GM18511 (cell line): ENCODE measurements around the gene SYNGR3.
"Not testable (repeated sequence)": the region's sequence is repeated elsewhere in the genome, so short reads cannot be mapped to it uniquely, and the experiment has no call there.

Source experiments
- ATAC-seq: cut with Tn5 transposase; IDR thresholded peaks from one replicate; pipeline ENCODE4 v1.9.1; 2021; ENCODE audit warnings: mild to moderate bottlenecking, moderate library complexity; ENCODE audit not compliant: unreplicated experiment

The SYNGR3 gene

DNA sequence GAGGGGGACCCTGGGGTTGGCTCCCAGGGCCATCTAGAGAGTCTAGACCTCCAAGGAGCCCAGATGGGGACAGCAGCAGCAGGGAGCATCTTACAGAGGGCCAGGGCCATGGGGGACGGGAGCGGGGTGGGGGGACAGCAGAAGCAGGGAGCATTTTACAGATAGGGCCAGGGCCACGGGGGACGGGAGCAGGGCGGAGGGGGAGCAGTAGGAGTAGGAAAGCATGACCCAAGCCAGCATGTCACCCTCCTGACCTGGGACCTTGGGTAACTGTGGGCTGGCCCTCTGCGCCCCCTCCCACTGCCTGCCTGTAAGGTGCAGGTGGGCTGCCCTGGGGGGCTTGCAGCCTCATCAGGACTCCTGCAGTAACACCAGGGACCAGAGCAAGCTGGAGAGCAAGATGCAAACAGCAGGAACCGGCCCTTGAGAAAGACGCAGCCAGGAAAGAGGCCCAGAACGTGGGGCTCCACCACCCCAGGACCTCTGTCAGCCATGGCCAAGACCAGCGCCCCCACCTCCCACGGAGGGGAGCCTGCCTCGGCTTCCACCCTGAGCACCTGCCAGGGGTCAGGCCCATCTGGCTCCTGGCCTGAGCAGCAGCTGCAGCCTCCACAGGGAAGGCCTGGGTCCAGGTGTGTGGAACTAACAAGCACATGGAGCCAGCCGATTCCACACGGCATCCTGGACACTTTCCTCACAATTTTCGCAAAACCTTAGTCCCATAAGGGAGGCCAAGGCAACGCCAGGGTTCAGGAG is 17.5 kb downstream of the SYNGR3 start:
- ATAC-seq, result no peak

DNA sequence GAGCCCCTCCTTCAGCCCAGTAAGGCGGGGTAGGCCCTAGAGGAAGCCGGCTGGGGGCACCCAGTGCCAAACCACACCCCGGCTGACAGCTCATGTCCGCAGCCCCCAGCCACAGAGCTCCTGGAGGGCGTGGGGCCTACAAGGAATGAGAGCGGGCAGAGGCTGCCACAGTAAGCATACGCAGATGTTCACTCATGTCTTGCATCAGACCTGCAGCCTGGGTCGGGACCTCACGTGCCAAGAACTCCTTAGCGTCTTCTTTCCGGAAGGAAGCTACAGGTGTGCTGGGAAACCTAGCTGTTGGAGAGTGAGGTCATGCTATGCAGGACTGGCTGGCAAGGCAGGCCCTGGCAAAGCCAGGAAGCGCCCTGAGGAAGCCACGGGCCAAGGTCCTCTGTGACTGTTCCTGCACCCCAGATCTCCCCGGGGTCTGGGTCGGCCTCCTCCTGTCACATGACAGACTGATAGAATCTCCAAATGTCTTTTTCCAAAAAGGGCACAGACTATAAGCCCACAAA is 18.3 kb downstream of the SYNGR3 start:
- ATAC-seq, result no peak

DNA sequence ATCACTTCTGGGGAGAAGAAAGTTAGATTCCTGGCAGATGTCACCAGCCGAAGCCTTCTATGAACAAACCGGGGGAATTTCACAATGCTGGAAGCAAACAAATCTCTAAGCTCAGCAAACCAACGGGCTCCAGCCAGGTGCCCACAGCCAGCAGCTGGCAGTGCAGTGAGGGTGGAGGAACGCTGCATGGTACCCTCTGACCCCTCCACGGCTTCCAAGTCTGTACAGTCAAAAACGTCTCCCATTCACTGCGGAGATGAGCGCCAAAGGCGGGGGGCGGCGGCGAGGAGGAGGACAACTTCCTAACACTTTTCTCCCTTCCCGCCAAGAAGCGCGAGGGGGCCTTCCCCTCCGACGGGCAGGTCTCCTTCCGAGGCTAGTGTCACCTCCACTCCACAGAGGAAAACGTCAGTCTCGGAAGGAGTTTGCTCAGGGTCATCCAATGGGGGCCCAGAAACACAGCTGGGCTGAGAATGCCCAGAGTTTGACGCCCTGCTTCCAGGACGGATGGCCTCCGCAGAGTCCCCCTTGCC is 18.9 kb downstream of the SYNGR3 start:
- ATAC-seq, result no peak

DNA sequence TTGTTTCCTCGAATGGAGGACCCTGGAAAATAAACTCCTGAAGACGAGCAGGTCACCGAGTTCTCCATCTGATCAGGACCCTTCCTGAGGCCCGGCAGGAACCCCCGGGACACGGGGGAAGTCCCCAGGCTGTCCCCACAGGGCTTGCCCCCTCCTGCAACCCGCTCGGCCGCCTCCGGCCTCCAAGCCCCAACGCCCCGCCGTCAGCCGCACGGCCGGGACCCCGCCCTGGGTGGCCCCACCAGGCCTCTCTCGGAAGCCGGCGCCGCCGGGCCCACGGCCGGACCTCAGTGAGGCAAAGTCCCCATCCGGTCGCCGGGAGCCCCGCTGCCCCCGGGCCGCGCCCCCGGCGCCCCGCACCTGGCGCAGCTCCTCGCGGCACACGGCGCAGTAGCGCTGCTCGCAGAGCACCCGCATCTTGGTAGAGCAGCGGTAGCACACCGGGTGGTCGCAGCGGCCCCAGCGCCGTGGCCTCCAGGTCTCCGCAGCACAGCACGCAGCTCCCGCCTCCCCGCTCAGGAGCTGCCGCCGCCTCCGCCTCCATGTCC is 19.5 kb downstream of the SYNGR3 start:
- ATAC-seq, result peak; percentile 30

DNA sequence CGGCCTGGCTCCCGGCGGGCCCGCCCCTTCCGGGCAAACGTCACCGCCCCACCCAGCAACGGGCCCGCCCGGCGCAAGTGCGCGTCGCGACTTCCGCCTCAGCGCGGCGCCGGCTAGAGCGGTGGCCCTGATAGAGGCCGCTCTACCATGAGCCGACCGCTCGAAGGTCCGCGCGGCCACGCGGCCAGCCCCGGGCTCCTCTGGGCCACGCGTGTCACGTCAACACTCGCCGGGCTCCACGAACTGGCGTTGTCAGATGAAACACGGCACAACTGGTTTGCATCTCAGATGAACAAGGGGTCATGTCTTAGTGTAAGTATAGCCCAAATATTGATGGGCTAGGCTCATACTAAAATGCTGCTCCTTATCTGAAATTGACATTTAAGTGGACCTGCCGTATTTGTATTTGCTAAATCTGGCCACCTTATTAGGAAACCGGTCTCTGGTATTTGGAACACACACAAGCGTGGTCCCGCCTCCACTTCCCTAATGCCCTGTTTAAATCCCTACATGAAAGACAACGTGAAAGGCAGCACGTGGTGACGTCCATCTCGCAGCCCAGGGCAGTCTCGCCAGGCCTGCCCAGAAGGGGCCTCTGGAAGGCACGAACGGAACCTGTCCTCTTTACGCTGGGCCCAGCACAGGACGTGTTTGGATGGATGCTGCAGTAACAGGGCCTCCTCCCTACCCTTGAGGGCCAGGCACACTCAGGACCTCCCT is 20.2 kb downstream of the SYNGR3 start, which contains the start of gene ZNF598:
ZNF598 (minus strand) TSS at position 31 of the 720 bp plus-strand sequence.
- ATAC-seq, result peak; percentile 92

DNA sequence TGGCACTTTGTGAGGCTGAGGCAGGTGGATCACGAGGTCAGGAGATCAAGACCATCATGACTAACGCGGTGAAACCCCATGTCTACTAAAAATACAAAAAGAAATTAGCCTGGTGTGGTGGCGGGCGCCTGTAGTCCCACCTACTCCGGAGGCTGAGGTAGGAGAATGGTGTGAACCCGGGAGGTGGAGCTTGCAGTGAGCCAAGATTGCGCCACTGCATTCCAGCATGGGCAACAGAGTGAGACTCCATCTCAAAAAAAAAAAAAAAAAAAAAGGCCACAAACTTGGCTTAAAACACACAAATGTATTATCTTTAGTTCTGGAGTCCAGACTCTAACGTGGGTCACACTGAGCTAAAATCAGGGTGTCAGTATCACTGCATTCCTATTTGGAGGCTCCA is 22.0 kb downstream of the SYNGR3 start:
- ATAC-seq, result not testable (repeated sequence)

DNA sequence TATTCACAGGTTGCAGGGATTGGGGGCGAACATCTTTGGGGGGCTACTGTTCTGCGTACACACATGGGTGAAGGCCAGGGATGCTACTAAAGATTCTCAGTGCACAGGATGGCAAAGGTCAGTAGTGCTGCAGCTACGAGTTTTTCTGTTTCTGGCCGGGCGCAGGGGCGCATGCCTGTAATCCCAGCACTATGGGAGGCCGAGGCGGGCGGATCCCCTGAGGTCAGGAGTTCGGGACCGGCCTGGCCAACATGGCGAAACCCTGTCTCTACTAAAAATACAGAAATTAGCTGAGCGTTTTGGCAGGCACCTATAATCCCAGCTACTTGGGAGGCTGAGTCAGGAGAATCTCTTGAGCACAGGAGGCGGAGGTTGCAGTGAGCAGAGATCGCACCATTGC is 23.8 kb downstream of the SYNGR3 start:
- no peak for ATAC-seq

DNA sequence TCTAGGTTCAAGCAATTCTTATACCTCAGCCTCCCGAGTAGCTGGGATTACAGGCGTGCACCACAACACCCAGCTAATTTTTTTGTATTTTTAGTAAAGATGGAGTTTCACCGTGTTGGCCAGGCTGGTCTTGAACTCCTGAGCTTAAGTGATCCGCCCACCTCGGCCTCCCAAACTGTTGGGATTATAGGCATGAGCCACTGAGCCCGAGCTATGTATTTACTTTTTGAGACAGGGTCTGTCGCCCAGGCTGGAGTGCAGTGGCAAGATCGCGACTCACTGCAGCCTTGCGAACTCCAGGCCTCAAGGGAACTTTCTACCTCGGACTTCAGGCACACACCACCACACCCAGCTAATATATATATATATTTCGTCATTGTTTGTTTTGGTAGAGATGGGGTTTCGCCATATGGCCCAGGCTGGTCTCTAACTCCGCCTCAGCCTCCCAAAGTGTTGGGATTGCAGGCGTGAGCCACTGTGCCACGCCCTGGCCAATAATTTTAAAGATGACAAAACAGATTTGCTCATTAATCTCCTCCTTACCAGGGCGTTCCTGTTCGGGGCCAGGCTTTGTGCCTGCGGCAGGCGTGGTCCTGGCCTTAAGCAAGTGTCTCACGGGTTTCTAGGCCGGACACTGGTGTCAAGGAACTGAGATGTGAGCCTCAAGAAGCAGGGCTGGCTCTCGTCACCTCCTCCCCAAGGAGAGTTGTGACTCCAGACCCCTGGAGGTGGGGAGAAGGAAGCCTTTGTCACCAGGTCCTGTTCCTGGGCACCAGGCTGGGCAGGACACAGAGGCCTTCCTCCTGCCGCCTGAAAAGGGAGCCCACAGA is 25.6 kb downstream of the SYNGR3 start:
- no peak for ATAC-seq

DNA sequence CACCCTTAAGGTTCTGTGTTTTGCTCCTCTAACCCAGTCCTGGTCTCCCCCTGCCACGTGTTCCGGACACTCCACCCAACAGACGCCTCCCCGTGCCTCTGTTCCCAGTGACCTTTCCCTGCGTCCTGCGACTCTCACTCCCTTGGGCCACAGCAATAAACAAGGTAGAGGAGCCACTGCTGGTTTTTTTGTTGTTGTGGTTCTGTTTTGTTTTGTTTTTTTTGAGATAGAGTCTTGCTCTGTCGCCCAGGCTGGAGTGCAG is 26.1 kb downstream of the SYNGR3 start:
- no peak for ATAC-seq

DNA sequence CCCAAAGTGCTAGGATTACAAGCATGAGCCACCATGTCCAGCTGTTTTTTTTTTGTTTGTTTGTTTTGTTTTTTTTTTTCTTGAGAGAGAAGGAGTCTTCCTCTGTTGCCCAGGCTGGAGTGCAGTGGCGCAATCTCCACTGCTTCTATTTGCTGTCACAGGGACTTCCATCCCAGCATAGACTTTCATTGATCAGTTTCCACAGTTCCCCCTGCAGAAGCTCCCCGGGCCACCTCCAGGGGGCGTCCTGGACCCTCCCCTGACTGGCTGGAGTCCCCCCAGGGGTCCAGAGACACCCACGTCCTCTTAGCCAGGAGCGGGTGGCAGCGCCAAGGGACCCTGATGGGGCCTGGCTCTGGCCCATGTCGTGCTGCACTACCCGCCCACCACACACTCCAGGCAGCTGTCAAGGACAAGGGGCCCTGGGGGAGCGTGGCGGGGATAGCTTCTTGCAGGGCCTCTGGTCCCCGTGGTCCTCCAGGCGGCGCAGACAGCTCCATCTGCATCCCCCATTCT is 26.7 kb downstream of the SYNGR3 start:
- no peak for ATAC-seq

DNA sequence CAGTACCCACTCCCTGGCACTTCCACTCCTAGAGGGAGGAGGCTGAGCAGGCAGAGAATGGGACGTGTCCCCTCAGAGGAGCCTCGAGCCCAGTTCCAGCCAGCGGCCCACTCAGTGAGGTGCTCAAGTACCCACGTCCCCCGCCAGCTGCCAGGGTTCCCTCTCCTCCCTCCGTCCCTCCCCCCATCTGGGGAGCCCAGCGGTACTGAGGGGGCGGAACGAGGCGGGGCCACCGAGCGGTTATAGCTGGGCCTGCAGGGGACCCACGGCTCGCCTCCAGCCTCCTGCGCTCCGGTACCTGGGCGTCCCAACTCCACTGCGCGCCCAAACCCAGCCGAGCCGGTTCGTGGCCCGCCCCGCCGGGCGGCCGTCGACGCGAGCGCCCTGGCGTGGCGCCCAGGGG is 29.7 kb downstream of the SYNGR3 start, which contains the start of gene NPW:
NPW (plus strand) TSS at position 268 of the 403 bp plus-strand sequence.
- ATAC-seq, result no peak

DNA sequence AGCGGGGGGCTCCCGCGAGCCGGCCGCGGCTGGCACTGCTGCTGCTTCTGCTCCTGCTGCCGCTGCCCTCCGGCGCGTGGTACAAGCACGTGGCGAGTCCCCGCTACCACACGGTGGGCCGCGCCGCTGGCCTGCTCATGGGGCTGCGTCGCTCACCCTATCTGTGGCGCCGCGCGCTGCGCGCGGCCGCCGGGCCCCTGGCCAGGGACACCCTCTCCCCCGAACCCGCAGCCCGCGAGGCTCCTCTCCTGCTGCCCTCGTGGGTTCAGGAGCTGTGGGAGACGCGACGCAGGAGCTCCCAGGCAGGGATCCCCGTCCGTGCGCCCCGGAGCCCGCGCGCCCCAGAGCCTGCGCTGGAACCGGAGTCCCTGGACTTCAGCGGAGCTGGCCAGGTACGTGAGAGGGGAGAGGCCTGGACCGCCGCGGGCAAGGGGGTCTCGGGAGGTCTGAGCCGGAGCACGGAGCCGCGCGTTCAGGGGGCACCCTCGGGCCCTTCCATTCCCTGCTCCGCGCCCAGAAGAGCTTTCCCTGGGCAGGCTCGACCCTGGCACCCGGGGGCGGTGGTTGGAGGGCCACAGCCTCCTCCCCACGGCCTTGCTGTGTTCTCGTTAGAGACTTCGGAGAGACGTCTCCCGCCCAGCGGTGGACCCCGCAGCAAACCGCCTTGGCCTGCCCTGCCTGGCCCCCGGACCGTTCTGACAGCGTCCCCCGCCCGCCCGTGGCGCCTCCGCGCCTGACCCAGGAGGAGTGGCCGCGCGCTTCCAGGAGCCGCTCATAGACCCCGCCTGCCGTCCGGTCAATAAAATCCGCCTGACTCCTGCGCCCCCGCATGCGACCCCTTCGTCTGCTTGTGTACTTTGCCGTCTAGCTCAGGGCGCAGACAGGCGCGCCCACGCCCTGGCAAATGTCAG is 30.4 kb downstream of the SYNGR3 start:
- ATAC-seq, result no peak

DNA sequence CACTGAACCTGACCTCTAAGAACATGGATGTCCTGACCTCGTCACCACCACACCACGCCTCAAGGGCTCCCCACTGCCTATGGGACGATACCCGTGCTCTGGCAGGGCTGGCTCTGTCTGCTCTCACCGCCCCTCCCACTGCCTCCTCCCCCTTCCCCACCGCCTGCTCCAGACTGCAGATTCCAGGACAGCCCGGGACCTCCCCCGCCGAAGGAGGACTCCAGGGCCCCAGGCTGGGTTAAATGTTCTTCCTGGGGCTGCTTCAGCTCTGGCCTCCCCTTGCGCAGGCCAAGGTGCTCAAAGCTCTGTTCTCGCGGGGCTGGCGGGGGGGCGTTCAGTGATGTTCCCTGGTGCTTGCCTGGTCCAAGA is 32.9 kb downstream of the SYNGR3 start:
- peak; percentile 17 for ATAC-seq

DNA sequence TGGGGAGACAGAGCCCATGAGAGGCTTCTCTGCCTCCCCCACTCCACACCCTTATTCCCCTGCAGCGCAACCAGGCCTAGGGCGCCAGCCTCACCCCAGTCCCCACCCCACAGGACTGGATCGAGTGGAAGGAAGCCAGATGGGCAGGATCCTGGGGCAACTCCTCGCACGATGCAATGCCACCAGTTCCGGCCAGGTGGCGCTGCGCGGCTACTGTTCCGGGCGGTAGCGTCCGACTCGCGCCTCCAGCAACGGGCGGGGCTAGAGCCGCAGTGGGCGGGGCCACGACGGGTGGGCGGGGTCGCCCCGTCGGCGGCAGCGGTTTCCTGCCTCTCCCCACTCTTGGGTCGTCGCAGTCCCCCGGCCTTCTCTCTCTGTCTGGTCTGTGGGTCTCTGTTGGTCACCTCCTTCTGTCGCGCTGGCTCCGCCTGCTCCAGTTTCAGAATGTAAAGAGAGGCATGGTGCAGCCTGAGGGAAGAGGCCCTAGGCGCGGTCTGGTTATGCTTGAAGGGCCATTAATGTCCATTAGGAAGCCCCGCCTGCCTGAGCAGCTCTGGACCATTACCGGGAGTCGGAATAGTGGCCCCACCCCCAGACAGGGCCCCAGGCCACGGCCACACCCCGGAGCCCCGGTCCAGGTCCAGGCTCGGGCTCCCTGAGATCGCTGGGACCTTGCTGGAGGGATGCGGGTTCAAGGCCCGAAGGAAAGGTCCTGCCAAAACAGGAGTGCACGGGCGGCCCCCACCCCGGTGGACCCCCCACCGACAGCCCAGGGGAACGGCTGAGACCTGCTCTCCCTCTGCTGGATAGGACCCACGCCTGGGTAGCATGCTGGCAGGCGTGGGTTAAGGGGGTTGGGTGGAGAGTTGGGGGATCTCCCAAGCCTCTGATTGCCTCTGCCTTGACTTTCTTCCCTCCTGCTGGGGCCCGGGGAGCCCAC is 33.6 kb downstream of the SYNGR3 start:
- ATAC-seq, result peak; percentile 78

DNA sequence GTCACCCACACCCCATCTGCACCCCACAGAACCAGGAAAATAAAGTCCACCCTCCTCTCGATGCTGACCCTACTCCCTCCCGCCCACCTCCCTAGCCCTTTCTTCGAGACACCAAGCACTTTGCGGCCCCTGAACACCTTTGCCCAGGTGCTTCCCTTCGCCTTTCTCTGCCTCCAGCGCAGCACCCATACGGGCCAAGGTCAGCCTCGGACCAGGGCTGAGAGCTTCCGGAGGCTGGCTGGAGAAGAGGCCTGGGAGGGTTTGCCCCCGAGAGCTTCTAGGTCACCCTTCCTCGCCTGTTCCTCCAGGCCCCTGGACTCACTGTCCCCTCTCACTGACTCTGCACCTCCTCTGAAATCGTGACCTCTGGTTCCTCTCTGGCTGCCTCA is 34.3 kb downstream of the SYNGR3 start:
- ATAC-seq, result no peak

DNA sequence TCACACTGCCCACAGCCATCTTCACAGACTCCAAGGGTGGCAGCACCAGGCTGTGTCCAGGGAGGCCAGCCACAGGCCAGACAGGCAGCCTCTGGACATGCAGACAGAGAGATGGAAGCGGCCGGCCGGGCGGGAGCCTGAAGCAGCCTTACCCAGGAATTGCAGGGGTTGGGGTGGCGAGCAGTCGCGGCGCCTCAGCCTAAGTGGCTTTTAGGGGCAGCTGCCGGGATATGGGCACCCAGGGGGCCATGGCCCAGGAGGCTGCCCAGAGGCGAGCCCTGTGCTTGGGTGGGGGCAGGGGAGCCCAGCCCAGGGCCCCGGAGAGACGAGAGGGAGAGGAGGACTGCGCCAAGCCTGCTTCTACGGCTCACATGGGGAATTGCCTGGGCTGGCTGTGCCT is 35.5 kb downstream of the SYNGR3 start:
- no peak for ATAC-seq

DNA sequence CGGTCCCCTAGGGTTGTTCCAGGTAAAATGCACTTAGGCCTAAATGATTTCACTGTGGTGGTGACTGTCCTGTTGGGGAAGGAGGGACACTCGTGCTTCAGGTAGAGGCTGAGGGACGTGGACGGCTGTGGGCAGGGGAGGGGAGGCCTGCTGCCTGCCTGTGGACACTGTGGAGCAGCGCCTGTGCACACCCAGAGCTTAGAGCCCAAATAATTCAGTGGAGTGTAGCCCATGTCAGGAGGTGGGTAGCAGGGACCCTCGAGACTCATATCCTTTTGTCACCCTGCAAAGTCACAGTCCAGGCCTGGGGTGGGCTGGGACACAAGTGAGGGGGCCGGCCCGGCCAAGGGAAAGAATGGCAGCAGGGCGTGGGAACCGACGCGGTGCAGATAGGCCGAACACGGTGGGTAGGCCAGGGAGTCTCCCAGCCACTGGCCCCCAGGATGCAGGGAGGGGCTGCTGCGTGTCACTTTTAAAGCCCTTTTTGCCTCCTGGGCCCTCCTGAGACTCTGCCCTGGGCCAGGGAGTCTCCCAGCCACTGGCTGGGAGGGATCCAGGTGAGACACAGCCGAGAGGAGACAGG is 36.2 kb downstream of the SYNGR3 start:
- ATAC-seq, result no peak

DNA sequence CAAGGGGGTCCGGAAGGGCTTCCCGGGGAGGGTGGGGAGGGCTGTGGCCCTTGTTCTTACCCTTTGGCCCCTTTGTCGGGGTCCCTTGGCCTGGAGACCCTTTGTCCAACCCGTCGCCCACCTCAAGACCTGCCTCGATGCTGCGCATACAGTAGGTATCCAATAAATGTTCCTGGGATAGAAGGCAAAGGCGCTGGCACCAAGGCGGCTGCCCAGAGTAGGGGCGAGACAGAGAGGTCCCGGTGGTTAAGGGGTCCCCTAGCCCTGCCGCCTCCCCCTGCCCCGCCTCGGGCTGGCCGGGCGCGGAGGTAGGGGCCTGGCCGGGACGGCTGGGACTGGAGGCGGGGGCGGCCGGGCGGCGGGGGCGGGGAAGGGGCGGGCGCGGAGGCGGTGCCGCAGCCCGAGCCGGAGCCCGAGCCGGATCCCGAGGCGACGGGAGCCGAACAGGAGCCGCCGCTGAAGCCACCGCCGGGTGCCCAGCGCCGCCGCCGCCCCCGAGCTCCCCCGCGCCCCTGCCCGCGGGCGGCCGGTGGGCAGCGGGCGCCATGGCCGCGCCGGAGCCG is 36.8 kb downstream of the SYNGR3 start, which contains the start of gene NHERF2:
NHERF2 (plus strand) TSS at position 442 of the 563 bp plus-strand sequence; CDS start at position 546, 104 bp downstream.
- ATAC-seq, result no peak
